ENCODE data around the gene CACNA1B. TPM values are rescaled to one million over a fixed set of nuclear protein-coding genes. Genes with fewer than 3 reads are reported as not detected.
"Not testable (repeated sequence)": the region's sequence is repeated elsewhere in the genome, so short reads cannot be mapped to it uniquely, and the experiment has no call there.

CACNA1B gene
- total and polyA plus RNA-seq, 2 of the 13 experiments (the other 11 are each of a cell fraction or from before 2014, with no cell fraction given) = under 0.01 to 0.04 TPM

GRCh38 chr9:138017200-138017599 is 139.6 kb downstream of the CACNA1B start:
- BruUV-seq (replicated peaks) = no TSS peak
- Histone ChIP-seq H2AFZ (ENCODE audit: low read length) (no peak overlapping the region), H3K79me2 (ENCODE audit: insufficient read depth, low read length) (no peaks in the 10 kb centered on the region), H3K36me3 (replicated peaks in 1 of 2; ENCODE audit: control insufficient read depth in 1 of 2, insufficient read depth in 2 of 2, low read length in 2 of 2) (no peaks in the 10 kb centered on the region), H3K9me3 (ENCODE audit: low read length) (no peaks in the 10 kb centered on the region), H3K4me1 (ENCODE audit: insufficient read depth, low read length) (no peaks in the 10 kb centered on the region), H3K27me3 (ENCODE audit: control insufficient read depth in 1 of 2, insufficient read depth in 2 of 2, low read length in 2 of 2) (peaks cover 2 to 27% of the 10 kb centered on the region in 2 experiments; a peak in 4 of 5 replicates), H3K27ac (ENCODE audit: extremely low read length, insufficient read depth, low read length) (no peak overlapping the region), H3K9ac (ENCODE audit: insufficient read depth, low read depth, low read length) (no peak overlapping the region), H3K4me2 (ENCODE audit: low read depth, low read length) (no peak overlapping the region), H3K4me3 (replicated peaks in 1 of 3; ENCODE audit: insufficient read depth in 1 of 3, low read depth in 2 of 3, low read length in 3 of 3) (no peak overlapping the region), H4K20me1 (ENCODE audit: insufficient read depth, low read length) (no peaks in the 10 kb centered on the region)
- ChIA-PET POLR2A (no interaction called here), CTCF (ENCODE audit: low intra/inter-chr PET ratio, low total read pairs) (no interaction called here)
- intact Hi-C loops (cut with micrococcal nuclease; ENCODE audit: unreplicated experiment) = no loop called here
- TF ChIP-seq REXO4 (CRISPR knock-in tag; IDR thresholded peaks at IDR 0.05; ENCODE audit: borderline replicate concordance) (no peak), RCOR2 (CRISPR knock-in tag; IDR thresholded peaks at IDR 0.05) (no peak), ZNF788 (CRISPR knock-in tag; IDR thresholded peaks at IDR 0.05; ENCODE audit: borderline replicate concordance) (no peak), NFIB (CRISPR knock-in tag; IDR thresholded peaks at IDR 0.05; ENCODE audit: borderline replicate concordance) (no peak), ZNF256 (CRISPR knock-in tag; conservative IDR thresholded peaks at IDR 0.05) (no peak), ZNF24 (IDR thresholded peaks at IDR 0.05) (no peak), ZNF660 (CRISPR knock-in tag; IDR thresholded peaks at IDR 0.05; ENCODE audit: borderline replicate concordance, low read depth) (no peak)
- FAIRE-seq (no peak), DNase-seq (ENCODE audit: low spot score) (no peak), ATAC-seq (no peak)
- 38% methylated on average over 13 of the region's 13 CpGs for WGBS (ENCODE audit: low lambda C conversion rate)
- in situ Hi-C loops (cut with HindIII; ENCODE audit: extremely low pct_ligation_motif_present, low pct_unique_long_range_greater_than_20kb) = no loop called here

- H3K36me3 ChIP-seq (replicated peaks in 1 of 2; ENCODE audit: control insufficient read depth in 1 of 2, insufficient read depth in 2 of 2, low read length in 2 of 2); H3K79me2 ChIP-seq (ENCODE audit: insufficient read depth, low read length); H2AFZ ChIP-seq (ENCODE audit: low read length); POLR2A ChIA-PET; H3K4me1 ChIP-seq (ENCODE audit: insufficient read depth, low read length); H3K9me3 ChIP-seq (ENCODE audit: low read length); CTCF ChIA-PET (ENCODE audit: low intra/inter-chr PET ratio, low total read pairs); ATAC-seq; in situ Hi-C loops (cut with HindIII; ENCODE audit: extremely low pct_ligation_motif_present, low pct_unique_long_range_greater_than_20kb); H3K4me3 ChIP-seq (replicated peaks in 1 of 3; ENCODE audit: insufficient read depth in 1 of 3, low read depth in 2 of 3, low read length in 3 of 3); DNase-seq (ENCODE audit: low spot score); H4K20me1 ChIP-seq (ENCODE audit: insufficient read depth, low read length); FAIRE-seq; H3K27ac ChIP-seq (ENCODE audit: extremely low read length, insufficient read depth, low read length); H3K4me2 ChIP-seq (ENCODE audit: low read depth, low read length); intact Hi-C loops (cut with micrococcal nuclease; ENCODE audit: unreplicated experiment); BruUV-seq (replicated peaks); H3K9ac ChIP-seq (ENCODE audit: insufficient read depth, low read depth, low read length): not testable (repeated sequence)
- H3K27me3 ChIP-seq (ENCODE audit: control insufficient read depth in 1 of 2, insufficient read depth in 2 of 2, low read length in 2 of 2) = peaks cover 4 to 46% of the 10 kb centered on the region in 2 experiments
- 46% methylated on average over 10 of the region's 10 CpGs for WGBS (ENCODE audit: low lambda C conversion rate)
Measured at GRCh38 chr9:138019514-138019913, 141.9 kb downstream of the CACNA1B start.

Data from HepG2 (cell line).